Left lung (tissue), 10 donors: Measurements from ENCODE around the gene VSX1. TPM values are rescaled to one million over a fixed set of nuclear protein-coding genes. Genes with fewer than 3 reads are reported as not detected.
A peak's percentile ranks its signal among the peaks of the same experiment; 100 is the strongest.

Experiments
- ATAC-seq: fragments of 200-7000 bp; cut with Tn5 transposase; one replicate; pipeline ENCODE4 v1.9.1; 2020; ENCODE audit warnings: moderate library complexity
- DNase-seq, 4 donors: peaks; one replicate each; pipeline ENCODE4 v3.0.0-alpha.2; 2013 to 2020
- H3K27ac ChIP-seq, 2 donors: fragments of 200-600 bp; sonication (generic) in 1 of 2; one replicate each; pipeline versions ENCODE4 v1.5.0 to v1.8.0; 2020 to 2021
- H3K27me3 ChIP-seq, 2 donors: fragments of 200-600 bp; sonication (generic) in 1 of 2; one replicate each; pipeline versions ENCODE4 v1.5.0 to v1.8.0; 2020 to 2021
- H3K36me3 ChIP-seq, 2 donors: fragments of 200-600 bp; sonication (generic) in 1 of 2; one replicate each; pipeline versions ENCODE4 v1.5.0 to v1.8.0; 2020 to 2021
- H3K4me1 ChIP-seq, 2 donors: fragments of 200-600 bp; one replicate each; pipeline ENCODE4 v1.8.0; 2021
- H3K4me3 ChIP-seq, 2 donors: fragments of 200-600 bp; sonication (generic) in 1 of 2; one replicate each; pipeline versions ENCODE4 v1.5.0 to v1.8.0; 2020 to 2021; ENCODE audit warnings: mild to moderate bottlenecking in 1 of 2
- H3K9me3 ChIP-seq, 2 donors: fragments of 200-600 bp; sonication (generic) in 1 of 2; one replicate each; pipeline versions ENCODE4 v1.5.0 to v1.8.0; 2020 to 2021
- intact Hi-C, 2 donors: fragments of 100-400 bp; cut with DNase I; formaldehyde crosslinking; loops; one replicate each; pipeline versions ENCODE4 v1.11.2 to v1.14.2; 2022
- polyA plus RNA-seq, 6 donors: library from polyadenylated mRNA; unstranded; fragments of 120-200 nt; gene quantifications; one replicate each; pipeline ENCODE4 v1.2.1, GENCODE V29; 2013; ENCODE audit not compliant: insufficient read length in 6 of 6
- total RNA-seq, 2 donors: library from RNA; stranded (reverse); fragmentation: NEBNext Ultra II Directional; extraction: Animal tissue kit (Norgen Biotek cat#: 25700); gene quantifications; one replicate each; pipeline ENCODE4 v1.2.1, GENCODE V29; 2021
- TF ChIP-seq, protein P1 (sequence below), 2 donors: fragments of 200-600 bp; sonication (generic) in 1 of 2; IDR thresholded peaks; one replicate each; pipeline versions ENCODE4 v1.5.0 to v1.8.0; 2021; ENCODE audit warnings: antibody characterized with exemption in 2 of 2
- donor health status: DM: no; HTN: yes; CAD: no.
- donor health status: DM: no; HTN: no; CAD: no.

VSX1 gene
- total and polyA plus RNA-seq, 8 donors = 0.10 TPM; not detected in 7

DNA sequence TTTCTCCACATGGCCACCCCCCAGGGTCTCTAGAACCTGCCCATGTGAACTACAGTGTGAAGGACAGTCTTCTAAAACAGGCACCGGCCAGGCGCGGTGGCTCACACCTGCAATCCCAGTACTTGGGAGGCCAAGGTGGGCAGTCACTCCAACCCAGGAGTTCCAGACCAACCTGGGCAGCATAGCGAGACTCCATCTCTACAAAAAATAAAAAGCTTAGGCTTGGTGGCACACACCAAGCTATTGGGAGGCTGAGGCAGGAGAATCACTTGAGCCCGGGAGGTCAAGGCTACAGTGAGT lies 37.7 kb downstream of the VSX1 start:
- Histone ChIP-seq H3K36me3 (peaks cover 0 to 17% of the 10 kb centered on the region in 2 donors), H3K27ac (peak overlapping the region in 1 of 2 donors; percentile 69), H3K4me1 (peaks cover 34 to 72% of the 10 kb centered on the region in 2 donors), H3K9me3 (no peaks in the 10 kb centered on the region), H3K27me3 (no peaks in the 10 kb centered on the region), H3K4me3 (no peak overlapping the region)
- TF ChIP-seq, protein P1, sequence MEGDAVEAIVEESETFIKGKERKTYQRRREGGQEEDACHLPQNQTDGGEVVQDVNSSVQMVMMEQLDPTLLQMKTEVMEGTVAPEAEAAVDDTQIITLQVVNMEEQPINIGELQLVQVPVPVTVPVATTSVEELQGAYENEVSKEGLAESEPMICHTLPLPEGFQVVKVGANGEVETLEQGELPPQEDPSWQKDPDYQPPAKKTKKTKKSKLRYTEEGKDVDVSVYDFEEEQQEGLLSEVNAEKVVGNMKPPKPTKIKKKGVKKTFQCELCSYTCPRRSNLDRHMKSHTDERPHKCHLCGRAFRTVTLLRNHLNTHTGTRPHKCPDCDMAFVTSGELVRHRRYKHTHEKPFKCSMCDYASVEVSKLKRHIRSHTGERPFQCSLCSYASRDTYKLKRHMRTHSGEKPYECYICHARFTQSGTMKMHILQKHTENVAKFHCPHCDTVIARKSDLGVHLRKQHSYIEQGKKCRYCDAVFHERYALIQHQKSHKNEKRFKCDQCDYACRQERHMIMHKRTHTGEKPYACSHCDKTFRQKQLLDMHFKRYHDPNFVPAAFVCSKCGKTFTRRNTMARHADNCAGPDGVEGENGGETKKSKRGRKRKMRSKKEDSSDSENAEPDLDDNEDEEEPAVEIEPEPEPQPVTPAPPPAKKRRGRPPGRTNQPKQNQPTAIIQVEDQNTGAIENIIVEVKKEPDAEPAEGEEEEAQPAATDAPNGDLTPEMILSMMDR (IDR thresholded peaks at IDR 0.05) = no peak
- no peak for ATAC-seq
- DNase-seq = no peak
- intact Hi-C loops = no loop called here

DNA sequence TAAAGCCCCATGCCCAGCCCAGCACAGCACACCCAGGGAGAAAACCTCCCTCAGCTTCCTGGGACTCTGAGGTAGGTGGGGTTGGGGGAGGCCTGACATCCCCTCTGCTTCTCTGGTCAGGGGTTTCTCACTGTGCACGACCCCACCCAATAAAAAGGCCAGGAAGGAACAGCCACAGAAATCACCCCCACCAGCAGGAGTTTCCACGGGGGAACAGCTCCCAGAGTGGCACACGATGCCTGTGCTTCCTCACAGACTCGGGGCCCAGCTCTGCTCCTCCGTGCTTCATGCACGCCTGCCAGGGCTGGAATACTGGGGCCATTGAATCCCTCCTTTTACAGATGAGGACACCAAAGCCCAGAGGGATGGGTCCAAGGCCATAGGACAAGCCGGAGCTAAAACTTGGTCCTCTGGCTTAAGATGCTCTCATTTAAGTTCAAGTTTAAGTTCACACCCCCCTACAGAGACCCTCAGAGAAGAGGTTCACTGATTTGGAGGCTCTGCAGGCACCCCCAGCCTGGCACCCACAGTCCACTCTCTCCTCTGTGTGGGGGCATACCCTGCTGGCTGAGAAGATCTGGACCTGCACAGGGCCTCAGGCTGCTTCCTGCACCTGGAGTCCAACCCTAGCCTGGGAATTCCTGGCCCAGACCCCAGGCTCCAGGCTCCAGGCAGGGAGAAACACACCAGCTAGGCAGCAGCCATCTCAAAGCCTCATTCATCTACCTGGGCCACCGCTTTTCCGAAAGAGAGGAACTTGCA lies 38.3 kb downstream of the VSX1 start:
- intact Hi-C loops = no loop called here
- TF ChIP-seq, protein P1 (IDR thresholded peaks at IDR 0.05) = no peak
- H3K4me1 ChIP-seq = peaks cover 40 to 72% of the 10 kb centered on the region in 2 donors

GRCh38 chr20:25042531-25043498 lies 39.1 kb downstream of the VSX1 start:
- DNase-seq (peak in 2 of 4 donors; percentile 85 to 92), ATAC-seq (peak; percentile 76)
- TF ChIP-seq, protein P1 (IDR thresholded peaks at IDR 0.05) = no peak
- peaks cover 48 to 72% of the 10 kb centered on the region in 2 donors for H3K4me1 ChIP-seq
- intact Hi-C loops = no loop called here
- peaks cover 0 to 17% of the 10 kb centered on the region in 2 donors for H3K36me3 ChIP-seq
- peak overlapping the region; percentile 44 to 69 for H3K27ac ChIP-seq
- no peak overlapping the region for H3K4me3 ChIP-seq
- no peaks in the 10 kb centered on the region for H3K27me3 ChIP-seq
- no peaks in the 10 kb centered on the region for H3K9me3 ChIP-seq

More for the DNA sequence above, 38.3 kb downstream of the VSX1 start:
- ATAC-seq = no peak
- peak overlapping the region; percentile 44 to 69 for H3K27ac ChIP-seq
- H3K27me3 ChIP-seq = no peaks in the 10 kb centered on the region
- H3K36me3 ChIP-seq = peaks cover 0 to 17% of the 10 kb centered on the region in 2 donors
- DNase-seq = peak in 1 of 4 donors; percentile 21
- H3K4me3 ChIP-seq = no peak overlapping the region
- no peaks in the 10 kb centered on the region for H3K9me3 ChIP-seq

GRCh38 chr20:25041813-25042530 lies 40.0 kb downstream of the VSX1 start:
- DNase-seq (no peak), ATAC-seq (no peak)
- Histone ChIP-seq H3K27ac (peak overlapping the region; percentile 44 to 69), H3K36me3 (peaks cover 0 to 11% of the 10 kb centered on the region in 2 donors), H3K4me3 (no peak overlapping the region), H3K27me3 (no peaks in the 10 kb centered on the region), H3K9me3 (no peaks in the 10 kb centered on the region), H3K4me1 (peaks cover 55 to 81% of the 10 kb centered on the region in 2 donors)
- intact Hi-C loops = no loop called here
- TF ChIP-seq, protein P1 (IDR thresholded peaks at IDR 0.05) = no peak
